Activated T-cell treated with anti-CD3 and anti-CD28 coated beads, Interleukin-2, amount 50 U/mL, for 48 hours (primary cell): ENCODE measurements around the gene DTHD1.
A peak's percentile ranks its signal among the peaks of the same experiment; 100 is the strongest.

Source experiments
- DNase-seq, 2 experiments: peaks; one replicate each; pipeline ENCODE4 v3.0.0-alpha.2; 2020

Gene DTHD1

GRCh38 chr4:36316607-36317006, 35.2 kb downstream of the DTHD1 start:
- DNase-seq = no peak

- DNase-seq = no peak
Observed at GRCh38 chr4:36317721-36318120, 36.3 kb downstream of the DTHD1 start.

- DNase-seq = no peak
Observed at GRCh38 chr4:36320117-36320896, 38.9 kb downstream of the DTHD1 start.

- DNase-seq = no peak
Observed at GRCh38 chr4:36321176-36321575, 39.8 kb downstream of the DTHD1 start.

- peak in 1 of 2 experiments; percentile 57 for DNase-seq
Observed at GRCh38 chr4:36322921-36323354, 41.5 kb downstream of the DTHD1 start.

- DNase-seq = no peak
Observed at GRCh38 chr4:36323816-36324419, 42.5 kb downstream of the DTHD1 start.

- DNase-seq = no peak
Observed at GRCh38 chr4:36324808-36325207, 43.4 kb downstream of the DTHD1 start.

GRCh38 chr4:36325499-36325898, 44.1 kb downstream of the DTHD1 start:
- no peak for DNase-seq

- DNase-seq = no peak
Observed at GRCh38 chr4:36325926-36326325, 44.5 kb downstream of the DTHD1 start.

- no peak for DNase-seq
Observed at GRCh38 chr4:36326476-36327029, 45.1 kb downstream of the DTHD1 start.

- DNase-seq = no peak
Observed at GRCh38 chr4:36327400-36327799, 46.0 kb downstream of the DTHD1 start.

GRCh38 chr4:36328130-36328529, 46.7 kb downstream of the DTHD1 start:
- DNase-seq = no peak

GRCh38 chr4:36329228-36329627, 47.8 kb downstream of the DTHD1 start:
- DNase-seq = no peak

- no peak for DNase-seq
Observed at GRCh38 chr4:36330796-36331195, 49.4 kb downstream of the DTHD1 start.

GRCh38 chr4:36332023-36332781, 50.8 kb downstream of the DTHD1 start:
- no peak for DNase-seq

GRCh38 chr4:36332782-36333131, 51.3 kb downstream of the DTHD1 start:
- no peak for DNase-seq

- DNase-seq = no peak
Observed at GRCh38 chr4:36333303-36333877, 52.0 kb downstream of the DTHD1 start.

- DNase-seq = no peak
Observed at GRCh38 chr4:36337665-36338185, 56.3 kb downstream of the DTHD1 start.

GRCh38 chr4:36338973-36339372, 57.6 kb downstream of the DTHD1 start:
- DNase-seq = no peak

GRCh38 chr4:36341936-36342335, 60.5 kb downstream of the DTHD1 start:
- DNase-seq = no peak

- no peak for DNase-seq
Observed at GRCh38 chr4:36343501-36344175, 62.2 kb downstream of the DTHD1 start.

GRCh38 chr4:36348403-36348938, 67.1 kb downstream of the DTHD1 start:
- DNase-seq = peak; percentile 41 to 54
